H1 (cell line): ENCODE data around the gene DKKL1. TPM values are rescaled to one million over a fixed set of nuclear protein-coding genes. Genes with fewer than 3 reads are reported as not detected.
A peak's percentile ranks its signal among the peaks of the same experiment; 100 is the strongest.

Experiments
- BCL11A ChIP-seq, 2 experiments: IDR thresholded peaks; one replicate each; pipeline ENCODE4 v1.6.1; 2011; ENCODE audit warnings: low read depth in 2 of 2, low read length in 2 of 2, mild to moderate bottlenecking in 2 of 2
- CEBPB ChIP-seq: IDR thresholded peaks from 2 replicates; pipeline ENCODE4 v1.6.1; 2012; ENCODE audit warnings: low read depth, low read length
- CHD2 ChIP-seq: IDR thresholded peaks from 2 replicates; pipeline ENCODE4 v1.6.1; 2012; ENCODE audit warnings: low read length, improper control_type of control experiment
- CREB1 ChIP-seq: IDR thresholded peaks from 2 replicates; pipeline ENCODE4 v1.6.1; 2012; ENCODE audit warnings: inconsistent platforms
- CTBP2 ChIP-seq: IDR thresholded peaks from 2 replicates; pipeline ENCODE4 v1.7.0; 2011; ENCODE audit warnings: borderline replicate concordance, mild to moderate bottlenecking, moderate library complexity, mixed read lengths, low read length; ENCODE audit not compliant: insufficient read depth, insufficient read length
- E2F6 ChIP-seq: IDR thresholded peaks from 2 replicates; pipeline ENCODE4 v1.6.1; 2012; ENCODE audit warnings: inconsistent platforms
- EP300 ChIP-seq, 2 experiments: IDR thresholded peaks; 1 replicate in 1 of 2; 2 replicates in 1 of 2; pipeline ENCODE4 v1.6.1; 2011 to 2012; ENCODE audit warnings: low read depth in 2 of 2, low read length in 2 of 2, mild to moderate bottlenecking in 2 of 2, borderline replicate concordance in 1 of 2, inconsistent platforms in 1 of 2, moderate library complexity in 1 of 2
- GABPA ChIP-seq: IDR thresholded peaks from 2 replicates; pipeline ENCODE4 v1.6.1; 2011; ENCODE audit warnings: mild to moderate bottlenecking, low read length, moderate library complexity, borderline replicate concordance; ENCODE audit not compliant: insufficient read depth
- GTF2F1 ChIP-seq: IDR thresholded peaks from 2 replicates; pipeline ENCODE4 v1.6.1; 2012; ENCODE audit warnings: low read depth, low read length, improper control_type of control experiment, borderline replicate concordance
- HDAC2 ChIP-seq, 2 experiments: fragments of 300-600 bp in 1 of 2; sonication (generic) in 1 of 2; IDR thresholded peaks; 2 replicates each; pipeline ENCODE4 v1.6.1; 2011 to 2012; ENCODE audit warnings: low read depth in 2 of 2, low read length in 2 of 2, mild to moderate bottlenecking in 2 of 2, moderate library complexity in 2 of 2, borderline replicate concordance in 1 of 2, inconsistent platforms in 1 of 2
- JUND ChIP-seq: IDR thresholded peaks from 2 replicates; pipeline ENCODE4 v1.6.1; 2011; ENCODE audit warnings: mild to moderate bottlenecking, improper control_type of control experiment, low read length
- KDM1A ChIP-seq: fragments of 200-600, 300-600 bp; sonication (generic); IDR thresholded peaks from 2 replicates; pipeline ENCODE4 v1.7.1; 2016; ENCODE audit warnings: mild to moderate bottlenecking, low read length, borderline replicate concordance
- KDM4A ChIP-seq: IDR thresholded peaks from one replicate; pipeline ENCODE4 v1.7.1; 2012; ENCODE audit warnings: low read depth, mild to moderate bottlenecking, moderate library complexity, low read length, inconsistent platforms; ENCODE audit not compliant: severe bottlenecking
- KDM5A ChIP-seq: fragments of 200-600 bp; IDR thresholded peaks from 2 replicates; pipeline ENCODE4 v1.7.1; 2012; ENCODE audit warnings: mild to moderate bottlenecking, low read length, inconsistent platforms, mixed read lengths
- MAFK ChIP-seq: IDR thresholded peaks from 2 replicates; pipeline ENCODE4 v1.6.1; 2012; ENCODE audit warnings: low read depth, mild to moderate bottlenecking, improper control_type of control experiment, low read length
- POLR2AphosphoS5 ChIP-seq: IDR thresholded peaks from 2 replicates; pipeline ENCODE4 v1.6.1; 2011; ENCODE audit warnings: low read depth, low read length
- RFX5 ChIP-seq: IDR thresholded peaks from 2 replicates; pipeline ENCODE4 v1.6.1; 2011; ENCODE audit warnings: low read depth, low read length, improper control_type of control experiment, borderline replicate concordance
- RXRA ChIP-seq: IDR thresholded peaks from 2 replicates; pipeline ENCODE4 v1.6.1; 2011; ENCODE audit warnings: low read depth, mild to moderate bottlenecking, low read length, moderate library complexity; ENCODE audit not compliant: insufficient read depth
- SP1 ChIP-seq: IDR thresholded peaks from 2 replicates; pipeline ENCODE4 v1.6.1; 2011; ENCODE audit warnings: low read depth, low read length
- SP2 ChIP-seq: IDR thresholded peaks from 2 replicates; pipeline ENCODE4 v1.6.1; 2012; ENCODE audit warnings: mild to moderate bottlenecking, low read length, inconsistent platforms
- SP4 ChIP-seq: IDR thresholded peaks from 2 replicates; pipeline ENCODE4 v1.6.1; 2012; ENCODE audit warnings: low read length, inconsistent platforms
- SRF ChIP-seq: IDR thresholded peaks from 2 replicates; pipeline ENCODE4 v1.6.1; 2011; ENCODE audit warnings: mild to moderate bottlenecking, low read depth, low read length, moderate library complexity
- TBP ChIP-seq: IDR thresholded peaks from 2 replicates; pipeline ENCODE4 v1.6.1; 2011; ENCODE audit warnings: low read depth, low read length, improper control_type of control experiment
- TEAD4 ChIP-seq: IDR thresholded peaks from 2 replicates; pipeline ENCODE4 v1.6.1; 2012; ENCODE audit warnings: low read depth, low read length, inconsistent platforms, mixed read lengths
- USF2 ChIP-seq: IDR thresholded peaks from 2 replicates; pipeline ENCODE4 v1.6.1; 2011; ENCODE audit warnings: low read length, improper control_type of control experiment
- polyA plus RNA-seq, 7 experiments: library from polyadenylated mRNA; depleted of rRNA in 3 of 7; stranded (reverse) in 5 of 7; unstranded in 2 of 7; fragments of >200 nt in 5 of 7; fragments of 200-250 nt in 2 of 7; gene quantifications; 1 replicate in 5 of 7; 2 replicates in 1 of 7; 4 replicates in 1 of 7; pipeline versions ENCODE4 v1.2.1 to v1.2.3, GENCODE V29; 2011 to 2013; ENCODE audit warnings: missing spikeins in 2 of 7, mixed read lengths in 2 of 7
- total RNA-seq: library from RNA; stranded (reverse); fragmentation: NEBNext Ultra II Directional; extraction: Animal tissue kit (Norgen Biotek cat#: 25700); gene quantifications from 2 replicates; pipeline ENCODE4 v1.2.1, GENCODE V29; 2021

Gene DKKL1
- total and polyA plus RNA-seq, 2 of the 8 experiments (the other 6 are each of a cell fraction or from before 2014, with no cell fraction given), result 2.6 to 6.8 TPM

GRCh38 chr19:49338691-49339300, 24.9 kb upstream of the DKKL1 start (continued):
- TF ChIP-seq CTBP2, result no peak
- TF ChIP-seq RXRA, result no peak
- no peak for TF ChIP-seq KDM1A
- TF ChIP-seq USF2, result no peak
- no peak for TF ChIP-seq SRF
- no peak for TF ChIP-seq CEBPB
- no peak for TF ChIP-seq SP1
- no peak for TF ChIP-seq KDM5A
- no peak for TF ChIP-seq MAFK
- TF ChIP-seq TBP, result peak; percentile 54; the same call in 1 of the 2 replicates
- TF ChIP-seq GTF2F1, result no peak
- no peak for TF ChIP-seq BCL11A (IDR thresholded peaks at IDR 0.05; ENCODE audit: low read depth in 2 of 2, low read length in 2 of 2)
- TF ChIP-seq POLR2AphosphoS5, result peak; percentile 76
- no peak for TF ChIP-seq RFX5
- no peak for TF ChIP-seq EP300 (IDR thresholded peaks at IDR 0.05; ENCODE audit: borderline replicate concordance in 1 of 2, low read depth in 2 of 2, low read length in 2 of 2)
- TF ChIP-seq GABPA, result no peak
- TF ChIP-seq E2F6, result no peak
- no peak for TF ChIP-seq TEAD4
- TF ChIP-seq CHD2, result no peak
- TF ChIP-seq KDM4A, result no peak
- no peak for TF ChIP-seq JUND
- no peak for TF ChIP-seq CREB1
- no peak for TF ChIP-seq SP2
- no peak for TF ChIP-seq SP4
- TF ChIP-seq HDAC2 (IDR thresholded peaks at IDR 0.05; ENCODE audit: borderline replicate concordance in 1 of 2, low read depth in 2 of 2, low read length in 2 of 2), result no peak
